Measurements from ENCODE around the gene NTS. TPM values are rescaled to one million over a fixed set of nuclear protein-coding genes. Genes with fewer than 3 reads are reported as not detected.

Gene NTS
- total and polyA plus RNA-seq, 8 donors = 0.47 to 13.3 (median 5.4) TPM

GRCh38 chr12:85831327-85831990, 42.6 kb upstream of the NTS start:
- Histone ChIP-seq H3K36me3 (no peaks in the 10 kb centered on the region), H3K4me3 (no peak overlapping the region), H3K4me1 (peaks cover 0 to 3% of the 10 kb centered on the region in 2 donors), H3K9me3 (no peaks in the 10 kb centered on the region), H3K27ac (no peak overlapping the region), H3K27me3 (no peaks in the 10 kb centered on the region)
- no peak for TF ChIP-seq CTCF (IDR thresholded peaks at IDR 0.05)
- no peak for DNase-seq
- ATAC-seq = no peak
- intact Hi-C loops (cut with DNase I) = no loop called here

DNA sequence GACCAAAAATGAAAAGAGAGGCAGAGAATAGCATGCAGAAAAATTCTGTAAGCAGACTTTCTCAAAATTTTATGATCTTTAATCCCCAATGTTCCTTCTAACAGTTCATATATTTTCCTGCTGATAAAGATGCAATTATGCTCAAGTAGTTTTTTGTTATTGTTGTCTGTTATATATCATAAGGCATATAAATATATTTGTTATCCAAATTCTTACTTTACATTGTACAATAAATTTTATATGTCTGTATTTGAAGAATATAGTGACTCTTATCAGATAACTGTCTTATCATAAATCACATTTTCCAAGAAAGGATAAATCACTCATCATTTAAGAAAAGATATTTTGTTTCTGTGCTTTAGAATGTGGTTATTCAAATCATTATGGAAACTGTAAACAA, 40.5 kb upstream of the NTS start:
- Histone ChIP-seq H3K36me3 (no peaks in the 10 kb centered on the region), H3K9me3 (no peaks in the 10 kb centered on the region), H3K27me3 (no peaks in the 10 kb centered on the region), H3K27ac (peak overlapping the region in 1 of 2 donors; percentile 76), H3K4me3 (peak overlapping the region in 1 of 2 donors; percentile 39), H3K4me1 (peaks cover 0 to 3% of the 10 kb centered on the region in 2 donors)
- no peak for DNase-seq
- intact Hi-C loops (cut with DNase I) = no loop called here
- ATAC-seq = no peak
- TF ChIP-seq CTCF (IDR thresholded peaks at IDR 0.05) = no peak

DNA sequence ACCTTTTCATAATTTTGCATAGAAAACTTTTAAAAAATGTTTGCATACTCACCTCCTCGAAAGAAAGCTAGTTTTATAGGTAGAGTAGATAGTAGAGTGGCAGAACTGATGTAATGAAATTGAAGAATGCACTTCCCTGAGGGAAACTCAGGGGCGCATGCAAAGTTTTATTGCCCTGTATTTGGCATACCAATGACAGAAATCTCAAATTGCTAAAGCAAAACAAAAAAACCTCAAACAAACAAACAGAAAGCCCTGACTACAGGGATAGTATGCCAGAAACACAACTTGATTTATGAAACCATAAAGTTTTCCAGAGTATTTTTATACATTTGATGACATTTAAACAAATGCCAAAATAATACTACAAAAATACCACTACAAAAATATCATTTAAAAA, 39.7 kb upstream of the NTS start:
- intact Hi-C loops (cut with DNase I) = no loop called here
- Histone ChIP-seq H3K27ac (peak overlapping the region; percentile 76 to 85), H3K36me3 (no peaks in the 10 kb centered on the region), H3K4me3 (peak overlapping the region; percentile 32 to 39), H3K9me3 (no peaks in the 10 kb centered on the region), H3K4me1 (peaks cover 0 to 3% of the 10 kb centered on the region in 2 donors), H3K27me3 (no peaks in the 10 kb centered on the region)
- no peak for TF ChIP-seq CTCF (IDR thresholded peaks at IDR 0.05)
- no peak for DNase-seq
- ATAC-seq = peak; percentile 9

GRCh38 chr12:85835426-85836196, 38.5 kb upstream of the NTS start:
- peak overlapping the region; percentile 32 to 39 for H3K4me3 ChIP-seq
- peaks cover 0 to 1% of the 10 kb centered on the region in 2 donors for H3K4me1 ChIP-seq
- H3K27ac ChIP-seq = peak overlapping the region; percentile 76 to 85
- TF ChIP-seq CTCF (IDR thresholded peaks at IDR 0.05) = no peak
- no peaks in the 10 kb centered on the region for H3K27me3 ChIP-seq
- no peaks in the 10 kb centered on the region for H3K36me3 ChIP-seq
- H3K9me3 ChIP-seq = no peaks in the 10 kb centered on the region
- DNase-seq (peak in 1 of 4 donors; percentile 16), ATAC-seq (peak; percentile 60)
- intact Hi-C loops (cut with DNase I) = no loop called here
